Measurements from ENCODE around the gene AHCYL1. TPM values are rescaled to one million over a fixed set of nuclear protein-coding genes. Genes with fewer than 3 reads are reported as not detected.

The AHCYL1 gene
- total and polyA plus RNA-seq, 2 experiments from 2014 or later = 56.2 to 97.6 TPM

DNA sequence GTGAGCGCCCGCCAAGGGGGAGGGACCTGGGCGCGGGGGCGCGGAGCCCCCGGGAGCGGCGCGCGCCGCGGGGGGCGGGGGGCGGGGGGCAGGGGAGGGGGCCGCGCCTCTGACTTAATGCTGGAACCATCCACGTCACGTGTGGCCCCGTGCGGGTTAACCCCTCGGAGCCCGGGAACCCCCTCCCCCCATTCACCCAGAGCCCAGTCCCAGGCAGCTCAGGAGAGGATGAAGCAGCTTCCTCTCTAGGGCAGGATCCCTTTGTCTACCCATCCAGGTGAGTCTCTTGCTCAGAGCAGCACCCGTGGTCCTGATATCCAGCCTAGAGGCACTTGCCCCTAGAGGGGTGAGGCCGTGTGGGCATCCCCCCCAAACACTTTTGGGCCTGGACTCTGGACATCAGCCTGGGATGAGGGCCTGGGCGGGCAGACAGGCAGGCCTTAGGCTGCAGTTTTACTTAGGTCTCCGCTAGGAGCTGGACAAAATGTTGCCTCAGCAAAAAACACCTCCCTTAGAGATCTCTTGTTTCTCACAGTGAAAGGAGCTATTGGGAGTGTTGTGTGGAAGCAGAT is 86.2 kb downstream of the AHCYL1 start, which contains the start of gene ALX3:
ALX3 (minus strand) TSS at position 2 of the 572 bp plus-strand sequence. CDS start 60 bp downstream, outside the sequence.
- Histone ChIP-seq H2AFZ (peak within 1 kb of the TSS; percentile 20), H4K20me1 (ENCODE audit: insufficient read depth, poor library complexity, severe bottlenecking) (no peaks in the 10 kb centered on the region), H3K9me2 (replicated peaks; ENCODE audit: insufficient read depth) (no peaks in the 10 kb centered on the region), H3K9me3 (ENCODE audit: low read depth) (no peaks in the 10 kb centered on the region), H3K27ac (no peak within 1 kb of the TSS), H3K79me2 (no peaks in the 10 kb centered on the region), H3K36me3 (replicated peaks; ENCODE audit: insufficient read depth, low read depth) (no peaks in the 10 kb centered on the region), H3K4me2 (peak within 1 kb of the TSS; percentile 71), H3K4me3 (no peak within 1 kb of the TSS), H3K27me3 (peaks cover 84% of the 10 kb centered on the region), H3K4me1 (ENCODE audit: insufficient read depth) (peaks cover 14% of the 10 kb centered on the region)
- 62% methylated on average over 4 of the region's 27 CpGs for WGBS (ENCODE audit: low lambda C conversion rate, missing lambda C conversion rate)
- peak; percentile 24 for TF ChIP-seq EZH2phosphoT487 (IDR thresholded peaks at IDR 0.05; ENCODE audit: low read depth, severe bottlenecking, unreplicated experiment)
- no peak for TF ChIP-seq EZH2 (IDR thresholded peaks at IDR 0.05; ENCODE audit: borderline replicate concordance)
- TF ChIP-seq, protein P1, sequence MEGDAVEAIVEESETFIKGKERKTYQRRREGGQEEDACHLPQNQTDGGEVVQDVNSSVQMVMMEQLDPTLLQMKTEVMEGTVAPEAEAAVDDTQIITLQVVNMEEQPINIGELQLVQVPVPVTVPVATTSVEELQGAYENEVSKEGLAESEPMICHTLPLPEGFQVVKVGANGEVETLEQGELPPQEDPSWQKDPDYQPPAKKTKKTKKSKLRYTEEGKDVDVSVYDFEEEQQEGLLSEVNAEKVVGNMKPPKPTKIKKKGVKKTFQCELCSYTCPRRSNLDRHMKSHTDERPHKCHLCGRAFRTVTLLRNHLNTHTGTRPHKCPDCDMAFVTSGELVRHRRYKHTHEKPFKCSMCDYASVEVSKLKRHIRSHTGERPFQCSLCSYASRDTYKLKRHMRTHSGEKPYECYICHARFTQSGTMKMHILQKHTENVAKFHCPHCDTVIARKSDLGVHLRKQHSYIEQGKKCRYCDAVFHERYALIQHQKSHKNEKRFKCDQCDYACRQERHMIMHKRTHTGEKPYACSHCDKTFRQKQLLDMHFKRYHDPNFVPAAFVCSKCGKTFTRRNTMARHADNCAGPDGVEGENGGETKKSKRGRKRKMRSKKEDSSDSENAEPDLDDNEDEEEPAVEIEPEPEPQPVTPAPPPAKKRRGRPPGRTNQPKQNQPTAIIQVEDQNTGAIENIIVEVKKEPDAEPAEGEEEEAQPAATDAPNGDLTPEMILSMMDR (IDR thresholded peaks at IDR 0.05; ENCODE audit: poor library complexity) = no peak
- no peak for DNase-seq (ENCODE audit: low spot score)

Other genes starting within 250 kb of the AHCYL1 start
- 297 and 337 TPM in 2 replicates for gene GSTM3, start 243.7 kb upstream of the AHCYL1 start, total RNA-seq
- gene GSTM3, start 243.7 kb upstream of the AHCYL1 start, polyA plus RNA-seq = 905 and 962 TPM in 2 replicates
- 40.2 and 48.1 TPM in 2 replicates for gene EPS8L3, start 220.8 kb upstream of the AHCYL1 start, total RNA-seq
- 97.3 and 105 TPM in 2 replicates for gene EPS8L3, start 220.8 kb upstream of the AHCYL1 start, polyA plus RNA-seq
- gene CSF1, start 73.9 kb upstream of the AHCYL1 start, total RNA-seq = 9.1 and 9.4 TPM in 2 replicates
- 13.5 and 19.1 TPM in 2 replicates for gene CSF1, start 73.9 kb upstream of the AHCYL1 start, polyA plus RNA-seq
- 44.6 and 49.0 TPM in 2 replicates for gene STRIP1, start 49.9 kb downstream of the AHCYL1 start, total RNA-seq
- gene STRIP1, start 49.9 kb downstream of the AHCYL1 start, polyA plus RNA-seq = 29.1 and 38.0 TPM in 2 replicates
- gene ALX3, start 85.9 kb downstream of the AHCYL1 start, total RNA-seq = 0.27 and 1.6 TPM in 2 replicates
- gene ALX3, start 85.9 kb downstream of the AHCYL1 start, polyA plus RNA-seq = 0.36 and 0.92 TPM in 2 replicates
- not detected in 2 replicates for gene UBL4B, start 127.7 kb downstream of the AHCYL1 start, total RNA-seq
- gene UBL4B, start 127.7 kb downstream of the AHCYL1 start, polyA plus RNA-seq = not detected in 2 replicates
- gene SLC6A17, start 165.7 kb downstream of the AHCYL1 start, total RNA-seq = 0.04 and 0.63 TPM in 2 replicates
- 0.17 and 0.36 TPM in 2 replicates for gene SLC6A17, start 165.7 kb downstream of the AHCYL1 start, polyA plus RNA-seq
- 1.3 and 2.1 TPM in 2 replicates for gene KCNC4, start 225.5 kb downstream of the AHCYL1 start, total RNA-seq
- 4.6 and 4.8 TPM in 2 replicates for gene KCNC4, start 225.5 kb downstream of the AHCYL1 start, polyA plus RNA-seq

All from hepatocyte (in vitro differentiated cells).